LNCaP clone FGC (cell line): ENCODE results near the gene AP2A2.

Experiments
- DNase-seq: peaks from one replicate; pipeline ENCODE4 v3.0.0-alpha.2; 2011; ENCODE audit warnings: low read depth
- H3K4me3 ChIP-seq: 2 replicates; pipeline ENCODE4 v1.5.1; 2011; ENCODE audit warnings: mild to moderate bottlenecking, low read depth, low read length, control low read depth
- TF ChIP-seq, protein P1 (sequence below): IDR thresholded peaks from 2 replicates; pipeline ENCODE4 v1.5.1; 2012; ENCODE audit warnings: mild to moderate bottlenecking; ENCODE audit not compliant: control insufficient read depth, insufficient read depth; ENCODE audit errors: extremely low read depth

The AP2A2 gene

DNA sequence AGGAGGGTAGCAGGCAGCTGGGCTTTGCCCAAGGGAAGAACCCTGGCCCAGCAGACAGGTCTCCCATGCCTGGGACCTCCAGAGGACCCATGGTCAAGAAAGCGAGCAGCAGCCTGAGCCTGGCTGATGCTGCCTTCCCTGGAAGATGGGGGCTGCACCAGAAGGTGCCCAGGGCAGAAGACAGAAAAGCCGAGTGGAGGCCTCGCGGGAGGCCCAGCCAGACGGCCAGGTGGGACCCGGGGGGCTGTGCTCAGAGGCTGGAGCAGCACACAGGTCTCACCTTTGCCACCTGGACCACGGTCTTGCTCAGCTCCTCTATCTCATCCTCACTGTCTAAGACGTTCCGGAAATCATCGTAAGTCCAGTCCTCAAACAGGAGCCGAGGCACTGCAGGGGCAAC is 25.9 kb upstream of the AP2A2 start:
- TF ChIP-seq, protein P1, sequence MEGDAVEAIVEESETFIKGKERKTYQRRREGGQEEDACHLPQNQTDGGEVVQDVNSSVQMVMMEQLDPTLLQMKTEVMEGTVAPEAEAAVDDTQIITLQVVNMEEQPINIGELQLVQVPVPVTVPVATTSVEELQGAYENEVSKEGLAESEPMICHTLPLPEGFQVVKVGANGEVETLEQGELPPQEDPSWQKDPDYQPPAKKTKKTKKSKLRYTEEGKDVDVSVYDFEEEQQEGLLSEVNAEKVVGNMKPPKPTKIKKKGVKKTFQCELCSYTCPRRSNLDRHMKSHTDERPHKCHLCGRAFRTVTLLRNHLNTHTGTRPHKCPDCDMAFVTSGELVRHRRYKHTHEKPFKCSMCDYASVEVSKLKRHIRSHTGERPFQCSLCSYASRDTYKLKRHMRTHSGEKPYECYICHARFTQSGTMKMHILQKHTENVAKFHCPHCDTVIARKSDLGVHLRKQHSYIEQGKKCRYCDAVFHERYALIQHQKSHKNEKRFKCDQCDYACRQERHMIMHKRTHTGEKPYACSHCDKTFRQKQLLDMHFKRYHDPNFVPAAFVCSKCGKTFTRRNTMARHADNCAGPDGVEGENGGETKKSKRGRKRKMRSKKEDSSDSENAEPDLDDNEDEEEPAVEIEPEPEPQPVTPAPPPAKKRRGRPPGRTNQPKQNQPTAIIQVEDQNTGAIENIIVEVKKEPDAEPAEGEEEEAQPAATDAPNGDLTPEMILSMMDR, result no peak
- no peak for DNase-seq

DNA sequence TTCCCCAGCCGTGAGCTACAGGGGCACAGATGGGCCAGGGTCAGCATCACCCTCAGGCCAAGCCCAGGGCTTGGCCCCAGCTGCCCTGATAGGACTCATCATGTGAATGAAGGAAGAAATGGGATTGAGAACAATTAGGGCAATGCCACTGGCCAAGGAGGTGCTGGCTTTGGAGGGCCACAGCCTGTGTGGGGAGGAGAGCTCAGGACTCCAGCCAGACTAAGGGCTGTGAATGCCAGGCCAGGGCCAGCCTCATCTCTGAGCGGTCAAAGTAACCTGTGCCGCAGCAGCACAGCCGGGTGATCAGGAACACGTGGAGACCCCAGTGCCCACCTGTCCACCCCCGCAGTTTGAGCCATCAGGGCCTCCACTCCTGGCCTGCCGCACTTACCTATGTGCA is 25.1 kb upstream of the AP2A2 start:
- DNase-seq, result no peak
- no peak overlapping the region for H3K4me3 ChIP-seq
- TF ChIP-seq, protein P1, result no peak

More for the DNA sequence above, 25.9 kb upstream of the AP2A2 start:
- no peak overlapping the region for H3K4me3 ChIP-seq

DNA sequence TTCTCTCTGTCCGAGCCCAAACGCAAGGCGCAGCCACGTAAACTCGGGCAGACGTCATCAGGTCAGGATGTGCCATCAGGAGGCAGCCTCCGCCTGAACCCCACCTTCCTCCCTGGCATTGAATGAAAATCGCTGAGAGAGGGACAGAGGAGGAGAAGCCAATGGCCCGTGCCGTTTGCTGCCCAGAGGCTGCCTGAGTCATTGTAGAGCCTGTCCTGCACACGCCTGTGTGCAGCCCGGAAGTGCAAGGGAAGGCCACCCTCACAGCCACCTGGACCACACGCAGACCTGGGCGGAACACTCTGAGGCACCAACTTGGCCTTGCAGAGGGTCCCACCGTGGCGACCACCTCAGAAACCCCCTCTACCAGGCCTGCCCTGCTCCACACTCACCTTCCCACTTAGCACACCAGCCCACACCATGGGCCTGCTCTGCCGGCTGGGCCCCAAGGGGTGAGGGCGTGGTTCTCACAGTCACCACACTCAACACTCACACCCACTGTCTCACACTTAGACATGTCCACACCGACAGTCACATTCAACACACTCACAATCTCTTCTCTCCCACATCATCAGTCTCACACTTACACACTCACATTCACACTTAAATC is 24.1 kb upstream of the AP2A2 start:
- TF ChIP-seq, protein P1, result no peak
- no peak overlapping the region for H3K4me3 ChIP-seq
- DNase-seq, result no peak

DNA sequence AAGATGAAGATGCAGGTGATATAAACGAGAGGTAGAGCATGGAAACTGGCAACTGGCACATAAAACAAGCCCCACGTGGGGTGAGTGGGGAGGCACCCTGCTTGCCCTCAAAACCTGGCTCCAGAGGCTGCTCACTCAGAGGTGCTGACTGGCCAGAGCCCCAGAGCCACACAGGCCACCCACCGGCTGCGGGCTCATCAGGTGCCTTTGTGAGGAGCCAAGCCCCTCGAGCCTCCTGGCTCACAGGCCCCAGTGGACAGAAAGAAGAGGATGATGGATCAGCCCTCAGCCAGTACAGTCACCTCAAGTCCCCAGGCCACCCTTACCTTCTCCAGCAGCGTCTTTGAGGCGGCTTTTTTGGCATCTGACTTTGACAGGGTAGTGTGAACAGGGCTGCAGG is 21.3 kb upstream of the AP2A2 start:
- TF ChIP-seq, protein P1, result no peak
- no peak for DNase-seq
- H3K4me3 ChIP-seq, result no peak overlapping the region

DNA sequence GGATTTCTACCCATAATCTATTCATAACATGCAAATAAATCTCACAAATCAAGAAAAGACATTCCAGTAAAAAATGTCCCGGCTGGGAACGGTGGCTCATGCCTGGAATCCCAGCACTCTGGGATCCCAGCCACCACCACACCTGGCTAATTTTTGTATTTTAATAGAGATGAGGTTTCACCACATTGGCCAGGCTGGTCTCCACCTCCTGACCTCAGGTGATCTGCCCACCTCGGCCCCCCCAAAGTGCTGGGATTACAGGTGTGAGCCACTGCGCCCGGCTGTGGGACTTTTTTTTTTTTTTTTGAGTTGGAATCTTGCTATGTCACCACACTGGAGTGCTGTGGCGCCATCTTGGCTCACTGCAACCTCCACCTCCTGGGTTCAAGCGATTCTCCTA is 19.7 kb upstream of the AP2A2 start:
- TF ChIP-seq, protein P1, result no peak
- no peak for DNase-seq
- no peak overlapping the region for H3K4me3 ChIP-seq

DNA sequence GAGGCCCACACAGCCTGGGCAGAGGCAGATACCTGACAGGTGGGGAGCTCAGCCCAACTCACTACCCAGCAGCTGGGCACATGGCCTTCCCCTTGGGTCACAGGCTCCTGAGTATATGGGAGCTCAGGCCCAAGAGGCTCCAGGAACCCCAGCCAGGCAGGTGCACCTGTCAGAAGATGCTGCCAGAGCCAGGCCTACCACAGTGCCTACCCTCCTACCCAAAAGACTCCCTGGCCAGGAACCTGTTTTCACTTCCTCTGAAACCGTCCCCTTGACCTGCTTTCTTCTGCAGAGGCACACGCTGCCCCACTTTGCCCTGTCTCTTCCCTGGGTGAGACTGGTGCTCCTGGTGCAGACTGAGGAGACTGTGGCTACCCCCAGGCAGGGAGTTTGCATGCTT is 18.0 kb upstream of the AP2A2 start:
- TF ChIP-seq, protein P1, result no peak
- H3K4me3 ChIP-seq, result no peak overlapping the region
- DNase-seq, result no peak

DNA sequence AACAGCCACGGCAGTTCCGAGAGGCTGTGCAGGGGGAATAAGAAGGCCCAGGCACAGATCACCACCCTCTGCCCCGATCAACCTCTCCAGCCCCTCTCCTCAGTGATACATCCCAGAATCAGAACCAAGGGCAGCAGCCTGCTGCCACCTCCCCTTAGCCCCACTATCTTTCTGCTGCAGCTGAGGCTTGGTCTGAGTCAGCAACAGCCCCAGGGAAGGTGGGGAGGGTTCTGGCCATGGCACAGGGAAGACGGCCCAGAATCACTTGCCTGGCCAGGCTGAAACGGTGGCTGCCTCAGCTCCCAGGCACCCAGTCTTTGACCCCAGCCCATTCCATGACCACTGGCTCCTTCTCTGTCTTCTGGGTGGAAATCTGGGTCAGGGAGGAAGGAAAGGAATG is 17.4 kb upstream of the AP2A2 start:
- TF ChIP-seq, protein P1, result no peak

More for the DNA sequence above, 17.4 kb upstream of the AP2A2 start:
- no peak for DNase-seq
- H3K4me3 ChIP-seq, result no peak overlapping the region
